Transverse colon (tissue), 4 donors: ENCODE results near the gene STN1.

ENCODE experiments used
- CTCF ChIP-seq, 5 experiments: fragments of 200-600 bp in 3 of 5; fragments of 450-650 bp in 2 of 5; sonication (generic) in 3 of 5; IDR thresholded peaks; 1 replicate in 2 of 5; 2 replicates in 3 of 5; pipeline ENCODE4 v1.5.1; 2016 to 2017; ENCODE audit warnings: antibody characterized with exemption in 5 of 5, inconsistent platforms in 3 of 5, mild to moderate bottlenecking in 2 of 5, moderate library complexity in 1 of 5
- POLR2A ChIP-seq: fragments of 450-650 bp; IDR thresholded peaks from one replicate; pipeline ENCODE4 v1.6.1; 2016; ENCODE audit warnings: antibody characterized with exemption, mild to moderate bottlenecking, moderate library complexity
- POLR2AphosphoS5 ChIP-seq, 3 donors: sonication (generic); formaldehyde crosslinking; IDR thresholded peaks; one replicate each; pipeline ENCODE4 v1.6.1; 2016; ENCODE audit warnings: antibody characterized with exemption in 3 of 3

- TF ChIP-seq POLR2A, result no peak
- TF ChIP-seq CTCF (IDR thresholded peaks at IDR 0.05), result no peak
- no peak for TF ChIP-seq POLR2AphosphoS5 (IDR thresholded peaks at IDR 0.05)
These were observed 45.6 kb downstream of the STN1 start for GRCh38 chr10:103872137-103872931.
